ENCODE data around the gene CELF5.
"Not testable (repeated sequence)": the region's sequence is repeated elsewhere in the genome, so short reads cannot be mapped to it uniquely, and the experiment has no call there.

The CELF5 gene

DNA sequence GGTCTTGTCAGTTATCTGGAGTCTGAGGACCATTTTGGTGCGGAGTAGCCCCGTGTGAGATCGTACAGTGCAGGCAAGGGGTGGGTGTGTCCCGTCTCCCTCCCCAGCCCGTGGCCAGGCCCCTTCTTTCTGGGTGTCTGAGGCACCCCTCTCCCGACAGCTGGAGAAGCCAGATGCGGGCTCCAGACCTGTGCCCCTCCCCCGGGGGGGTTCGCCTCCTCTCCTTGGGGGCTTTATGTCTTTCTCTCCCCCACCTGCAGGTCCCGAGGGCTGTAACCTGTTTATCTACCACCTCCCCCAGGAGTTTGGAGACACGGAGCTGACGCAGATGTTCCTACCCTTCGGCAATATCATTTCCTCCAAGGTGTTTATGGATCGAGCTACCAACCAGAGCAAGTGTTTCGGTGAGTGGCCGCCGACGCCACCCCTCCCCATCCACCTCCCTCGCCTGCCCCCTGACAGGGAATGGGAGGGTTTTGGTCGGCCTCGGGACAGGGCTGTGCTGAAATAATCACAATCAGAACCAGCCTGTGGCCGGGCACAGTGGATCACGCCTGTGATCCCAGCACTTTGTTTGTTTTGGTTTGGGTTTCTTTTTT is 65.6 kb downstream of the CELF5 start:
- in situ Hi-C loops (cut with HindIII; ENCODE audit: low sequenced_read_pairs) = no loop called here
- no peak overlapping the region for H3K4me3 ChIP-seq (ENCODE audit: low read depth, low read length)
- no peak for DNase-seq (ENCODE audit: low read depth, low spot score)
- TF ChIP-seq, protein P1, sequence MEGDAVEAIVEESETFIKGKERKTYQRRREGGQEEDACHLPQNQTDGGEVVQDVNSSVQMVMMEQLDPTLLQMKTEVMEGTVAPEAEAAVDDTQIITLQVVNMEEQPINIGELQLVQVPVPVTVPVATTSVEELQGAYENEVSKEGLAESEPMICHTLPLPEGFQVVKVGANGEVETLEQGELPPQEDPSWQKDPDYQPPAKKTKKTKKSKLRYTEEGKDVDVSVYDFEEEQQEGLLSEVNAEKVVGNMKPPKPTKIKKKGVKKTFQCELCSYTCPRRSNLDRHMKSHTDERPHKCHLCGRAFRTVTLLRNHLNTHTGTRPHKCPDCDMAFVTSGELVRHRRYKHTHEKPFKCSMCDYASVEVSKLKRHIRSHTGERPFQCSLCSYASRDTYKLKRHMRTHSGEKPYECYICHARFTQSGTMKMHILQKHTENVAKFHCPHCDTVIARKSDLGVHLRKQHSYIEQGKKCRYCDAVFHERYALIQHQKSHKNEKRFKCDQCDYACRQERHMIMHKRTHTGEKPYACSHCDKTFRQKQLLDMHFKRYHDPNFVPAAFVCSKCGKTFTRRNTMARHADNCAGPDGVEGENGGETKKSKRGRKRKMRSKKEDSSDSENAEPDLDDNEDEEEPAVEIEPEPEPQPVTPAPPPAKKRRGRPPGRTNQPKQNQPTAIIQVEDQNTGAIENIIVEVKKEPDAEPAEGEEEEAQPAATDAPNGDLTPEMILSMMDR (IDR thresholded peaks at IDR 0.05; ENCODE audit: low read depth, low read length) = no peak

DNA sequence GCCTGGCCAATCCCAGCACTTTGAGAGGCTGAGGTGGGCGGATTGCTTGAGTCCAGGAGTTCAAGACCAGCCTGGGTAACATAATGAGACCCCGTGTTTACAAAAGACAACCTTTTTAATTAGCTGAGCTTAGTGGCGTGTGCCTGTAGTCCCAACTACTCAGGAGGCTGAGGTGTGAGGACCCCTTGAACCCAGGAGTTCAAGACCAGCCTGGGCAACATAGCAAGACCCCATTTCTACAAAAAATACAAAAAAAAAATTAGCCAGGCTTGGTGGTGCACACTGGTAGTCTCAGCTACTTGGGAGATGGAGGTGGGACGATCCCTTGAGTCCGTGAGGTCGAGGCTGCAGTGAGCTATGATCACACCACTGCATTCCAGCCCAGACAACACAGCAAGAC is 66.4 kb downstream of the CELF5 start:
- in situ Hi-C loops (cut with HindIII; ENCODE audit: low sequenced_read_pairs); DNase-seq (ENCODE audit: low read depth, low spot score); H3K4me3 ChIP-seq (ENCODE audit: low read depth, low read length): not testable (repeated sequence)

DNA sequence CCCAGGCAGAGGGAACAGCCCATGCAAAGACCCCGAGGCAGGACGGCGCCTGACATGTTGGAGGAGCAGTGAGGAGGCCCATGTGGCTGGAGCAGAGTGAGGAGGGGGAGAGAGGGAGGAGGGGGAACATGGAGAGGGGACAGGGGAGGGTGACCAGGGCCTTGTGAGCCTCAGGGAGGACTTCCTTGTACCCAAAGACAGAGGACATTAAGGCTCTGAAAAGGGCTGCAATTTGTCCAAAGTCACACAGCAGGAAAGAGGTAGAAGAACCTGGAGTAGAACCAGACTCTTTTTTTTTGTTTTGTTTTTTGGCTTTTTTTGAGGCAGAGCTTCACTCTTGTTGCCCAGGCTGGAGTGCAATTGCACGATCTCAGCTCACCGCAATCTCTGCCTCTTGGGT is 67.2 kb downstream of the CELF5 start:
- H3K4me3 ChIP-seq (ENCODE audit: low read depth, low read length) = no peak overlapping the region
- in situ Hi-C loops (cut with HindIII; ENCODE audit: low sequenced_read_pairs) = no loop called here
- no peak for DNase-seq (ENCODE audit: low read depth, low spot score)
- TF ChIP-seq, protein P1 (IDR thresholded peaks at IDR 0.05; ENCODE audit: low read depth, low read length) = no peak

DNA sequence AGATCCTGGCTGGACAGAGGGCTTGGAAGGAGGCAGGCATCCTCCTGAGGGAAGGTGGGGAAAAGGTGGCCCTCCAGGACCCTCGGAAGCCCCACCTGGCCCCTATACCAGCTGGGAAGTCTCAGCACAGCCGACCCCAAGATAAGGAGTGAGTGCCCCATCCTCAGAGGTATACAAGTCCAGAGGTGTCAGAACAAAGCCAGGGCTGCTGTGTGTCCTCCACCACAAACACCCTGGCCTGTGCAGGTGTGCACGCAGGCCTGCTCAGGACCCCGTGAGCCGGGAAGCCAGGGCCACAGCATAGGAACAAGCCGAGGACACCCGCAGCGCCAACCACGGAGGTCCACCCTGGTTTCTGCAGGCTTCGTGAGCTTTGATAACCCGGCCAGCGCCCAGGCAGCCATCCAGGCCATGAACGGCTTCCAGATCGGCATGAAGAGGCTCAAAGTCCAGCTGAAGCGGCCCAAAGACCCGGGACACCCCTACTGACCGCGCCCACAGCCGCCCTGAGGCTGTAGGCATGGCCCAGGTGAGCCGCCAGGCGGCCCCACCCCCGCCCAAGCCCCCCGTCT is 68.6 kb downstream of the CELF5 start:
- in situ Hi-C loops (cut with HindIII; ENCODE audit: low sequenced_read_pairs) = no loop called here
- TF ChIP-seq, protein P1 (IDR thresholded peaks at IDR 0.05; ENCODE audit: low read depth, low read length) = no peak
- no peak for DNase-seq (ENCODE audit: low read depth, low spot score)
- no peak overlapping the region for H3K4me3 ChIP-seq (ENCODE audit: low read depth, low read length)

- TF ChIP-seq, protein P1 (IDR thresholded peaks at IDR 0.05; ENCODE audit: low read depth, low read length) = no peak
- in situ Hi-C loops (cut with HindIII; ENCODE audit: low sequenced_read_pairs) = no loop called here
- no peak for DNase-seq (ENCODE audit: low read depth, low spot score)
- no peak overlapping the region for H3K4me3 ChIP-seq (ENCODE audit: low read depth, low read length)
These were observed 69.1 kb downstream of the CELF5 start for GRCh38 chr19:3293560-3293959.

GRCh38 chr19:3294080-3294850 is 69.8 kb downstream of the CELF5 start:
- DNase-seq (ENCODE audit: low read depth, low spot score) = no peak
- in situ Hi-C loops (cut with HindIII; ENCODE audit: low sequenced_read_pairs) = no loop called here

More at GRCh38 chr19:3294080-3294850, 69.8 kb downstream of the CELF5 start:
- TF ChIP-seq, protein P1 (IDR thresholded peaks at IDR 0.05; ENCODE audit: low read depth, low read length) = no peak
- H3K4me3 ChIP-seq (ENCODE audit: low read depth, low read length) = no peak overlapping the region

Data from astrocyte of the spinal cord (primary cell).